HCT116 (cell line): ENCODE results near the gene NBPF6.
"Not testable (repeated sequence)": the region's sequence is repeated elsewhere in the genome, so short reads cannot be mapped to it uniquely, and the experiment has no call there.

Source experiments
- EZH2 ChIP-seq: fragments of 200-600 bp; sonication (generic); IDR thresholded peaks from 2 replicates; pipeline ENCODE4 v1.6.1; 2017; ENCODE audit warnings: antibody characterized with exemption, mixed run types
- EZH2phosphoT487 ChIP-seq: fragments of 200-600 bp; IDR thresholded peaks from 2 replicates; pipeline ENCODE4 v1.6.1; 2018; ENCODE audit warnings: antibody characterized with exemption, borderline replicate concordance
- JUND ChIP-seq: IDR thresholded peaks from 2 replicates; pipeline ENCODE4 v1.6.1; 2012
- POLR2A ChIP-seq: IDR thresholded peaks from 2 replicates; pipeline ENCODE4 v1.7.0; 2011; ENCODE audit warnings: borderline replicate concordance; ENCODE audit not compliant: insufficient read depth, insufficient read length; ENCODE audit errors: extremely low read depth
- RAD21 ChIP-seq: IDR thresholded peaks from 2 replicates; pipeline ENCODE4 v1.6.1; 2012; ENCODE audit warnings: low read depth, mild to moderate bottlenecking
- SIN3A ChIP-seq: IDR thresholded peaks from 2 replicates; pipeline ENCODE4 v1.6.1; 2012; ENCODE audit warnings: low read depth
- SP1 ChIP-seq: IDR thresholded peaks from 2 replicates; pipeline ENCODE4 v1.6.1; 2012; ENCODE audit warnings: low read depth
- TF ChIP-seq, protein P1 (sequence below), 3 experiments: fragments of 200-600 bp in 1 of 3; sonication (generic) in 1 of 3; IDR thresholded peaks in 2 of 3; conservative IDR thresholded peaks in 1 of 3; 2 replicates each; pipeline ENCODE4 v1.5.1; 2012 to 2017; ENCODE audit warnings: low read depth in 2 of 3, low read length in 2 of 3, antibody characterized with exemption in 1 of 3, borderline replicate concordance in 1 of 3, control low read depth in 1 of 3, mild to moderate bottlenecking in 1 of 3, mixed read lengths in 1 of 3, mixed run types in 1 of 3, moderate library complexity in 1 of 3; ENCODE audit not compliant: insufficient read depth in 1 of 3
- TF ChIP-seq, protein P2 (sequence below): IDR thresholded peaks from 2 replicates; pipeline ENCODE4 v1.6.1; 2012; ENCODE audit warnings: low read depth

DNA sequence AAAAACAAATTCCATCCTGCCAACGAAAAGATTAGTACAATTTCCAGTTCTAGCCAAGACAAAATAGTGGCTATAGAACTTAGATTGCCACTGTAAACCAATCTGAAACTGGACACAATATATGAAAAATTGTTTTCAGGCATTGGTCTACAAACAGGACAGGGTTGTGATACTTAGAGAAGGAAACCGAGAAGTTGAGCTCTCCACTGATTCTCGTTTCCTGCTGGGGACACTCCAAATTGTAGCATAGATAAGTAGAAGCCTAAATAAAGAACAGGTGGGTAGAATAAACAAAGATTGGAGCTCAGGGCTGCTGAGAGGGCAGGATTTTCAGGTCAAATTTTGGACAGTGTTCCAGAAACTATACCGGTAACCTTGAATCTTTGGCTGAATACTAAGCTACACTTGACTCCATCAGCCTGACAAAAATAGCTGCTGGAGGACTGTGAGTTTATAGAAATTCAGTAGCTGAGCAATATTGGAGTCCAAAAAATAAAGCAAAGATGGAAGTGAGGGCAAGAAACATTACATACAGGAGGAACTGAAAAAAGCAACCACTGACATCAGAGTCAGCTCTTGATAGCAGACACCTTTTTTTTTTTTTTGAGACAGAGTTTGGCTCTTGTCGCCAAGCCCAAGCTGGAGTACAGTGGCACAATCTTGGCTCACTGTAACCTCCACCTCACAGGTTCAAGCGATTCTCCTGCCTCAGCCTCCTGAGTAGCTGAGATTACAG, 38.9 kb upstream of the NBPF6 start:
- TF ChIP-seq SP1, JUND, RAD21, SIN3A, EZH2phosphoT487, POLR2A, EZH2: not testable (repeated sequence)
- TF ChIP-seq, protein P1, sequence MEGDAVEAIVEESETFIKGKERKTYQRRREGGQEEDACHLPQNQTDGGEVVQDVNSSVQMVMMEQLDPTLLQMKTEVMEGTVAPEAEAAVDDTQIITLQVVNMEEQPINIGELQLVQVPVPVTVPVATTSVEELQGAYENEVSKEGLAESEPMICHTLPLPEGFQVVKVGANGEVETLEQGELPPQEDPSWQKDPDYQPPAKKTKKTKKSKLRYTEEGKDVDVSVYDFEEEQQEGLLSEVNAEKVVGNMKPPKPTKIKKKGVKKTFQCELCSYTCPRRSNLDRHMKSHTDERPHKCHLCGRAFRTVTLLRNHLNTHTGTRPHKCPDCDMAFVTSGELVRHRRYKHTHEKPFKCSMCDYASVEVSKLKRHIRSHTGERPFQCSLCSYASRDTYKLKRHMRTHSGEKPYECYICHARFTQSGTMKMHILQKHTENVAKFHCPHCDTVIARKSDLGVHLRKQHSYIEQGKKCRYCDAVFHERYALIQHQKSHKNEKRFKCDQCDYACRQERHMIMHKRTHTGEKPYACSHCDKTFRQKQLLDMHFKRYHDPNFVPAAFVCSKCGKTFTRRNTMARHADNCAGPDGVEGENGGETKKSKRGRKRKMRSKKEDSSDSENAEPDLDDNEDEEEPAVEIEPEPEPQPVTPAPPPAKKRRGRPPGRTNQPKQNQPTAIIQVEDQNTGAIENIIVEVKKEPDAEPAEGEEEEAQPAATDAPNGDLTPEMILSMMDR (IDR thresholded peaks at IDR 0.05 in 2 of 3, conservative IDR thresholded peaks at IDR 0.05 in 1 of 3; ENCODE audit: borderline replicate concordance in 1 of 3, insufficient read depth in 1 of 3, low read depth in 2 of 3, low read length in 2 of 3), result not testable (repeated sequence)
- TF ChIP-seq, protein P2, sequence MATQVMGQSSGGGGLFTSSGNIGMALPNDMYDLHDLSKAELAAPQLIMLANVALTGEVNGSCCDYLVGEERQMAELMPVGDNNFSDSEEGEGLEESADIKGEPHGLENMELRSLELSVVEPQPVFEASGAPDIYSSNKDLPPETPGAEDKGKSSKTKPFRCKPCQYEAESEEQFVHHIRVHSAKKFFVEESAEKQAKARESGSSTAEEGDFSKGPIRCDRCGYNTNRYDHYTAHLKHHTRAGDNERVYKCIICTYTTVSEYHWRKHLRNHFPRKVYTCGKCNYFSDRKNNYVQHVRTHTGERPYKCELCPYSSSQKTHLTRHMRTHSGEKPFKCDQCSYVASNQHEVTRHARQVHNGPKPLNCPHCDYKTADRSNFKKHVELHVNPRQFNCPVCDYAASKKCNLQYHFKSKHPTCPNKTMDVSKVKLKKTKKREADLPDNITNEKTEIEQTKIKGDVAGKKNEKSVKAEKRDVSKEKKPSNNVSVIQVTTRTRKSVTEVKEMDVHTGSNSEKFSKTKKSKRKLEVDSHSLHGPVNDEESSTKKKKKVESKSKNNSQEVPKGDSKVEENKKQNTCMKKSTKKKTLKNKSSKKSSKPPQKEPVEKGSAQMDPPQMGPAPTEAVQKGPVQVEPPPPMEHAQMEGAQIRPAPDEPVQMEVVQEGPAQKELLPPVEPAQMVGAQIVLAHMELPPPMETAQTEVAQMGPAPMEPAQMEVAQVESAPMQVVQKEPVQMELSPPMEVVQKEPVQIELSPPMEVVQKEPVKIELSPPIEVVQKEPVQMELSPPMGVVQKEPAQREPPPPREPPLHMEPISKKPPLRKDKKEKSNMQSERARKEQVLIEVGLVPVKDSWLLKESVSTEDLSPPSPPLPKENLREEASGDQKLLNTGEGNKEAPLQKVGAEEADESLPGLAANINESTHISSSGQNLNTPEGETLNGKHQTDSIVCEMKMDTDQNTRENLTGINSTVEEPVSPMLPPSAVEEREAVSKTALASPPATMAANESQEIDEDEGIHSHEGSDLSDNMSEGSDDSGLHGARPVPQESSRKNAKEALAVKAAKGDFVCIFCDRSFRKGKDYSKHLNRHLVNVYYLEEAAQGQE, result not testable (repeated sequence)
